Panc1 (cell line): ENCODE measurements around the gene ANKRD34C.

Source experiments
- CTCF ChIP-seq: fragments of 450-650 bp; IDR thresholded peaks from 2 replicates; pipeline ENCODE4 v1.5.1; 2017; ENCODE audit warnings: mild to moderate bottlenecking
- REST ChIP-seq, 2 experiments: IDR thresholded peaks; 2 replicates each; pipeline ENCODE4 v1.6.1; 2011 to 2012; ENCODE audit warnings: low read depth in 2 of 2, control low read depth in 1 of 2, low read length in 1 of 2, mild to moderate bottlenecking in 1 of 2, moderate library complexity in 1 of 2; ENCODE audit not compliant: insufficient read depth in 1 of 2

- TF ChIP-seq CTCF (no peak), REST (IDR thresholded peaks at IDR 0.05; ENCODE audit: insufficient read depth in 1 of 2, low read depth in 2 of 2, low read length in 1 of 2) (no peak)
Measured at GRCh38 chr15:79265987-79266579, 16.4 kb upstream of the ANKRD34C start.
